ENCODE results near the gene LPIN1. TPM values are rescaled to one million over a fixed set of nuclear protein-coding genes. Genes with fewer than 3 reads are reported as not detected.

The LPIN1 gene
- total RNA-seq, 3 donors from 2014 or later = 29.7 to 38.4 (median 30.4) TPM

- H3K36me3 ChIP-seq (ENCODE audit: low read depth) = no peaks in the 10 kb centered on the region
- ATAC-seq = peak; percentile 98
- H3K4me1 ChIP-seq (ENCODE audit: low read depth) = peaks cover 8% of the 10 kb centered on the region
- no peak for TF ChIP-seq CTCF (IDR thresholded peaks at IDR 0.05)
- H3K9me3 ChIP-seq = no peaks in the 10 kb centered on the region
- intact Hi-C loops (cut with DNase I, micrococcal nuclease) = loop anchor here in 1 of 2 donors (10.0 kb wide), 1 partner anchor 1182 kb away; no protein-coding TSS in a partner anchor
- no peak overlapping the region for H3K4me3 ChIP-seq
- DNase-seq = peak in 2 of 3 donors; percentile 61 to 73
These were observed 76.5 kb downstream of the LPIN1 start for GRCh38 chr2:11822746-11823451.

GRCh38 chr2:11824901-11825828 is 78.7 kb downstream of the LPIN1 start:
- H3K9me3 ChIP-seq = no peaks in the 10 kb centered on the region
- ATAC-seq = no peak
- peaks cover 20% of the 10 kb centered on the region for H3K4me1 ChIP-seq (ENCODE audit: low read depth)
- intact Hi-C loops (cut with DNase I, micrococcal nuclease) = loop anchor here in 1 of 2 donors (10.0 kb wide), 1 partner anchor 1180 kb away; no protein-coding TSS in a partner anchor
- no peaks in the 10 kb centered on the region for H3K36me3 ChIP-seq (ENCODE audit: low read depth)
- no peak for TF ChIP-seq CTCF (IDR thresholded peaks at IDR 0.05)
- no peak overlapping the region for H3K4me3 ChIP-seq
- DNase-seq = no peak

- Histone ChIP-seq H3K4me1 (ENCODE audit: low read depth) (peaks cover 24% of the 10 kb centered on the region), H3K9me3 (no peaks in the 10 kb centered on the region), H3K36me3 (ENCODE audit: low read depth) (no peaks in the 10 kb centered on the region), H3K4me3 (no peak overlapping the region)
- DNase-seq = no peak
- ATAC-seq = no peak
- no peak for TF ChIP-seq CTCF (IDR thresholded peaks at IDR 0.05)
- intact Hi-C loops (cut with DNase I, micrococcal nuclease) = loop anchor here in 1 of 2 donors (10.0 kb wide), 1 partner anchor 1177 kb away; no protein-coding TSS in a partner anchor
These were observed 81.1 kb downstream of the LPIN1 start for GRCh38 chr2:11827547-11827946.

- ATAC-seq (no peak), DNase-seq (no peak)
- H3K4me3 ChIP-seq = no peak overlapping the region
- H3K9me3 ChIP-seq = no peaks in the 10 kb centered on the region
- H3K4me1 ChIP-seq (ENCODE audit: low read depth) = peaks cover 18% of the 10 kb centered on the region
- intact Hi-C loops (cut with DNase I, micrococcal nuclease) = loop anchor here in 1 of 2 donors (10.0 kb wide), 1 partner anchor 1176 kb away; no protein-coding TSS in a partner anchor
- no peak for TF ChIP-seq CTCF (IDR thresholded peaks at IDR 0.05)
- H3K36me3 ChIP-seq (ENCODE audit: low read depth) = no peaks in the 10 kb centered on the region
These were observed 82.5 kb downstream of the LPIN1 start for GRCh38 chr2:11828933-11829323.

- Histone ChIP-seq H3K4me1 (ENCODE audit: low read depth) (peaks cover 18% of the 10 kb centered on the region), H3K9me3 (no peaks in the 10 kb centered on the region), H3K4me3 (no peak overlapping the region), H3K36me3 (ENCODE audit: low read depth) (no peaks in the 10 kb centered on the region)
- intact Hi-C loops (cut with DNase I, micrococcal nuclease) = loop anchor here in 1 of 2 donors (10.0 kb wide), 1 partner anchor 1175 kb away; no protein-coding TSS in a partner anchor
- no peak for TF ChIP-seq CTCF (IDR thresholded peaks at IDR 0.05)
- ATAC-seq = peak; percentile 32
- DNase-seq = peak; percentile 55 to 67 (median 57)
These were observed 83.0 kb downstream of the LPIN1 start for GRCh38 chr2:11829324-11829946.

Measured in mucosa of descending colon (tissue), 3 donors.